Forelimb muscle (tissue), 1 donor: ENCODE data around the gene HPSE2. TPM values are rescaled to one million over a fixed set of nuclear protein-coding genes. Genes with fewer than 3 reads are reported as not detected.

Experiments
- DNase-seq: peaks from one replicate; pipeline ENCODE4 v3.0.0-alpha.2; 2013; ENCODE audit warnings: low read depth
- polyA plus RNA-seq: library from polyadenylated mRNA; unstranded; fragments of 120-200 nt; gene quantifications from one replicate; pipeline ENCODE4 v1.2.1, GENCODE V29; 2013; ENCODE audit not compliant: insufficient read length

HPSE2 gene
- polyA plus RNA-seq, 1 donor, result 0.25 TPM

DNA sequence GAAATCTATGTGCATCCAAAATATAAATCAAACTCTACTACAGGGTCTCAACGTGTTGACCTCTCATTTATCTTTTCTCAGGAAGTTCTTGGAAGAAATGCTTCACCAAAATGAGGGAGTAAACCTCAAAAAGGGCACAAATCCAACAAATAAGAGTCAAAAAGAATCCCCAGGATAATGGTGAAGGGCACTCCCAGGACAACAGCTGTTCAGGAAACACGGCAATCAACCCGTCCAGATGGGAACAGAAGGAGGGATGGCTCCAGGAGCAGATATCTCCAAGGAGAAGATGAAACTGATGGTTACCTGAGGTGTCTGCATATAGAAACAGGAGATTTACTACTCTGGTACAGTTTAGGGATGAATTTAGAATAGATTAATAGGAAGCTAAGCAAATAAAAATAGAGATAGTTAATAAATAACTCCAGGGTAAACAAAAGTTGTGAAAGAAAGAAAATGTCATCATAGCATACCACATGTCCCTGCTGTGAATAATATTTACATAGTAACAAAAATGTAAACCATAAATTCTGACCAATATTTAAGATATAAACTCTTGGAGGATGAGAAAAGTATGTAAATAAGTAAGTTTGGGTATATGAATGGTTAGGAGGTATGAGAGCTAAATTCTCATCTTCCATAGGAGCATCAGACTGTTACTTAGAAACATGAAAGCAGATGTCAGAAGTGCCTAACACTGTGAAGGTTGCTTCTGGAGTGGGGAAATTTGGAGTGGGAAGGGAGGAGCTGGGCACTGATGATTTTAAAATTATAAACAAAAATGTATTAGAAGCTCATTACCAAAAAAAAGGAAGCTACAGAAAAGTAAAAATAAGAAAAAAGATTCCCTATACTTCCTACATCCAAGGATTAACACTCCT is 551.4 kb downstream of the HPSE2 start:
- DNase-seq, result no peak

DNA sequence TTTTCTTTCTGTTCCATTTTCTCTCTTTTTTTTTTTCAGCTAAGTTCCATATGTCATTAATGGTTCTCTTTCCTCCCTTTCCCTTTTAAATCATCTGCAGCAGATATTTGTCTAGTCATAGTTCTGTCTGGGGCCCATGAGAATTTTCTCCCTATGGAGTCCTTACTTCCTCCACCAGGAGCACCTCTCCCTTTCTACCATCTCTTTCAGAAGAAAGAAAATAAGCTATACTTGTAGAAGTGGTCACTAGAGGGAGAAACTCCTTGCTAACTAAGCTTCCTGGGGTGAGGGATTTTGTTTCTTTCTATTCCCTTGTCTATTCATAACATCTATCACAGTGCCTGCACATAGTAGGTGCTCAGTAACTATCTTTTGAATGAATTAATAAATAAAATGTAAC is 558.8 kb downstream of the HPSE2 start:
- no peak for DNase-seq

DNA sequence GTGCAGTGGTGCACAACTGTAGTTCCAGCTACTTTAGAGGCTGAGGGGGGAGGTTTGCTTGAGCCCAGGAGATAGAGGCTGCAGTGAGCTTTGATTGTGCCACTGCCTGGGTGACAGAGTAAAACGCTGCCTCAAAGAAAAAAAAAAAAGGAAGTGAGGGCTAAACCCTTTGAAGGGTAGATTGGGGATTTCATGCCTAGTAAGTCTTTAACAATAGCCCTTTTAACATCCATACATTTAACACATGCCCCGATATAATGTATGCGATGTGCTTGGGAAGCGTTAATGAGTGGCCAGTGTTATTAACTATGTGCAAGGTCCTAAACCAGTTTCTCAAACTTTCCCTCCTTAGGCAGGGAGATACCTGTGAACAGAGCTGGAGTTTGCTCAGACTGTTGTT is 559.8 kb downstream of the HPSE2 start:
- no peak for DNase-seq

GRCh38 chr10:98673171-98673782 is 562.4 kb downstream of the HPSE2 start:
- DNase-seq, result no peak

- DNase-seq, result no peak
Measured at GRCh38 chr10:98667081-98667480, 568.6 kb downstream of the HPSE2 start.

DNA sequence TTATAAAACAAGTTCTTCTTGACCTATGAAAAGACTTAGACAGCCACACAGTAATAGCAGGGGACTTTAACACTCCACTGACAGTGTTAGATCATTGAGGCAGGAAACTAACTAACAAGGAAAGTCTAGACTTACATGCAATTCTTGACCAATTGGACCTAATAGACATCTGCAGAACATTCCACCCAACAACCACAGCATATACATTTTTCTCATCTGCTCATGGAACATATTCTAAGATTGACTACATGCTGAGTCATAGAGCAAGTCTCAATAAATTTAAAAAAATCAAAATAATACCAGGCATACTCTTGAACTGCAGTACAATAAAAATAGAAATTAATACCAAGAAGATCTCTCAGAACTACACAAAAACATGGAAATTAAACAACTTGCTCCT is 569.4 kb downstream of the HPSE2 start:
- DNase-seq, result no peak

DNA sequence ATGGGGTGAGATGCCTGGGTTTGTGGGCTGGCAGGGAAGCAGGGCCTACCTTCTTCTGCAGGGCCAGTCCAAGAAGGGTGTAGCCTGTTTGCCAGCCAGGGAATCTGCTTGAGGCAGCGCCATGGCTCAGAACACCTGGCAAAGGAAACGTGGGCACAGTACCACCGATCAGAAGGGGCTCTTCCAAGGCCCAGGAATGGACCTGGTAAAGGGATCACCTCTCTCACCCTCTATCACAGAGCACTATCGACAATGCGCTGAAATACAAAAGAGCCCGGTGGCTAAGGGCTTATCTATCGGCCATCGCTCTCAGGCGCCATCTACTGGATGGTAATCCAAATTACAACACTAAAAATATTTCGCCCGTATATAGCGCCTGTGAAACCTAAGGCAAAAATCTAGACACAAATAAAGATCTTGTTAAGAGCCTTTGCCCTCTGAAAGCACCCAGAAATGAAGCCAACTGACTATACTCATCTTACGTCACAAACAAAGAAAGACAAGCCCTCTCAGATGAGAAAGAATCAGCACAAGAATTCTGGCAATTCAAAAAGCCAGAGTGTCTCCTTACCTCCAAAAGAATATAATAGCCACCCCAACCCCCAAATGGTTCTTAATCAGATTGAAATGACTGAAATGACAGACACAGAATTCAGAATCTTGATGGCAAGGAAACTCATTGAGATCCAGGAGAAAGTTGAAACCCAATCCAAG is 571.2 kb downstream of the HPSE2 start:
- DNase-seq, result no peak

GRCh38 chr10:98659951-98660350 is 575.7 kb downstream of the HPSE2 start:
- no peak for DNase-seq

DNA sequence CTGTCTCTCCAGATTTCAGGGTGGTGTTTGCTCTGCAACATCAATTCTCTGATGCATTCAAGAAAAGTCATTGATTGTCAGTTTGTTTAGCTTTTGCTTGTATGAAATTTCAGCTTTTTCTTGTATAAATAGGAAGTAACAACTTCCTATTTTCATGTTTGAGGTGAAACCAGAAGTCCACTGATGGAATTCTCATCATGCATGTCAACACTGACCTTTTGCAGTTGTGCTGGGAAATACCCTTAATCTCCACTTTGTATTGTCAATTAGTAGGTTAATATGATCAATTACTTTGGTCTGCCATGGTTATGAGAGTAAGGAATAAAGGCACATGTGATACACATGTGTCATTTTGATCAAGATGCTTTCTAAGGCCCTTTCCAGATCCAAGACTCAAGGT is 580.2 kb downstream of the HPSE2 start:
- no peak for DNase-seq

- DNase-seq, result no peak
Measured at GRCh38 chr10:98649170-98649569, 586.5 kb downstream of the HPSE2 start.

- no peak for DNase-seq
Measured at GRCh38 chr10:98646998-98647917, 588.4 kb downstream of the HPSE2 start.

DNA sequence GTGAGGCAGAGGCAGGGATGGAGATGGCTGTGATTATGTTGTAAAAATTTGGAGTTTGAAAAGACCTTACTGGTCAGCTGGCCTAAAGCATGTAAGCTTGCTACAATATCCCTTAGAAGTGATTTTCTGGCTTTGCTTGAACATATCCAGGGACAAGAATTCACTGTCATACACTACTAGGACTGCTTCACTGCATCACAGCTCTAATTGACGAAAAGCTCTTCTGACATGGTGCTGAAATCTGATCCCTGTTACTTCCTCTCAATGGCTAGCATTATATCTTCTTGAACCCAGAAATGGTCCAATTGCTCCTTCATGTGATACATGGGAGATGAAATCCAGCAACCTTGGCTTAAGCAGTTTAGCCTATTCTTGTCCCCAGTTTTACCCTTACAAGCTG is 591.2 kb downstream of the HPSE2 start:
- no peak for DNase-seq

- DNase-seq, result no peak
Measured at GRCh38 chr10:98642281-98642680, 593.4 kb downstream of the HPSE2 start.

GRCh38 chr10:98638920-98639319 is 596.7 kb downstream of the HPSE2 start:
- no peak for DNase-seq

GRCh38 chr10:98636921-98637329 is 598.7 kb downstream of the HPSE2 start:
- DNase-seq, result no peak

- no peak for DNase-seq
Measured at GRCh38 chr10:98632456-98633150, 603.0 kb downstream of the HPSE2 start.

- no peak for DNase-seq
Measured at GRCh38 chr10:98628206-98628605, 607.4 kb downstream of the HPSE2 start.

GRCh38 chr10:98627711-98628110 is 607.9 kb downstream of the HPSE2 start:
- no peak for DNase-seq

DNA sequence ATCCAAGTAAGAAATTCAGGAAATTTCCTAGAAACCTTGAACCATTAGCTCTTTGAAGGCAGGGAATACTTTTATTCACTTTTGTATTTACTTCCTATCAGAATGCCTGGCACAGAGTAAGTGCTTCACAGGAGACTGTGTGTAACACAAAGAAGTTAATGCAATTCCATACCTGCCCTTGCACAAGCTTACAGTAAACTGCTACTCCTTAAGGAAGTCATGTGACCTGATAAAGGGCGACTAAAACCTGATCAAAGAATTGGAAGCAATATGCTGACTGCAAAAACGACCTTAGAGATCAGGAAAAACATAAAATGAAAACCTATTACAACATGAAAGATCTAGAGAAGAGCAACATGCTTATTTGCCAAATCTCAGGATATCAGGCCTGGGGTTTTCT is 610.7 kb downstream of the HPSE2 start:
- DNase-seq, result no peak

DNA sequence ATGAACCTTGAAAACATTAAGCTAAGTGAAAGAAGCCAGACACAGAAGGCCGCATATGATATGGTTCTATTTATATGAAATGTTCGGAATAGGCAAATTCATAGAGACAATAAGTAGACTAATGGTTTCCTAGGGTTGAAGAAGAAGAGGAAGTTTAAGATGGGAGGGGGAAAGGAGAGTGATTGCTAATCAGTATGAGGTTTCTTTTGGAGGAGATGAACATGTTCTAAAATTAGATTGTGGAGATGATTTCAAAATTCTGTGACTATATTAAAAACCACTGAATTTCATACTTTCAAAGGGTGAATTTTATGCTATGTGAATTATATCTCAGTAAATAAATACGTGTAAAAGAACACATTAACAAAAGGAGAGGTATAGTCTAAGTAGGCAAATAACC is 612.5 kb downstream of the HPSE2 start:
- no peak for DNase-seq

DNA sequence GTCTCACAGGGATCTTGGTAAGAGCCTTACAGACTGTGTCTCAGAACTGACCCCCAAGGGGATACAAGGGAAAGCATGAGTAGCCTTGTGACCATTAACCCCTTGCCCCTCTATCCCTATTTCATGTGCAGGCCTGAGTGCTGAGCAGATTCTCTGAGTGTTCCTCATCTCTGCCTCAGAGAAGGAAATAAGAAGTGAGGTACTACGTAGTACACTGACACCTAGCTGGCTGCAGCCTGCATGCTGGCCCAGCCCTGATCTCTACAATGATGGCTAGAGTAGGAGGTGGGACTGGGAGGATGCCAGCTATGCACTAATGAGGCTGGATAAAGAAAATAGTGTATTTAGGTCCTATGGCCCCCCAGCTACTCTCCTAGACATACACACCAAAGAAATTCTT is 614.0 kb downstream of the HPSE2 start:
- no peak for DNase-seq
